ENCODE results near the gene GAK. TPM values are rescaled to one million over a fixed set of nuclear protein-coding genes. Genes with fewer than 3 reads are reported as not detected.

Gene GAK
- total and polyA plus RNA-seq, 3 experiments from 2014 or later = 82.9 to 118 (median 112) TPM

DNA sequence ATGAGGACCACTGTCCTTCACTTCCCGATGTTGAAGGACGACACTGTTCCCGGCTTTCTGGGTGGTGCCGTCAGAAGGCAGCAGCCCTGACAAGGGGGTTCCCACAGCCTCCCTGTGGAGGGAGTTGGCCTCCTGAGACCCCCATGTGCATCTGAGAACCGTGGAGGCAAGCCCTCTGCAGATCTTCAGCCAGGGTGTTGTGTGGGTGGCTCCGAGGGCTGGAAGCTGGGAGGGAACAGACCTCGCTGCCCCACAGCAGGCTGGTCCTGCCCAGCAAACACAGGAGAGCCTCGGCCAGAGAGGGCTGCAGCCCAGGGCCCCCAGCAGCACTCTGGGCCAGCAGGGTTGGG, 25.1 kb upstream of the GAK start:
- H3K36me3 Mint-ChIP-seq = peaks cover 0 to 65% (median under 1%) of the 10 kb centered on the region in 3 donors
- H3K27ac Mint-ChIP-seq = no peak overlapping the region
- no peaks in the 10 kb centered on the region for H3K36me3 ChIP-seq (ENCODE audit: insufficient read depth, low read length)
- ChIA-PET CTCF (no interaction called here), POLR2A (no interaction called here)
- DNase-seq = no peak
- H3K4me3 ChIP-seq (ENCODE audit: low read length) = no peak overlapping the region
- H3K27me3 Mint-ChIP-seq = no peaks in the 10 kb centered on the region
- no peaks in the 10 kb centered on the region for H3K9me3 Mint-ChIP-seq
- H3K4me1 ChIP-seq (ENCODE audit: insufficient read depth, low read length) = no peaks in the 10 kb centered on the region
- H3K9me3 ChIP-seq (ENCODE audit: low read length) = no peaks in the 10 kb centered on the region
- no peaks in the 10 kb centered on the region for H3K27me3 ChIP-seq (ENCODE audit: insufficient read depth, low read length, poor library complexity, severe bottlenecking)
- peaks cover 0 to 1% (median 0%) of the 10 kb centered on the region in 3 donors for H3K4me1 Mint-ChIP-seq
- H3K27ac ChIP-seq (ENCODE audit: low read depth, low read length) = no peak overlapping the region
- no peak overlapping the region for H3K4me3 Mint-ChIP-seq

GRCh38 chr4:956531-957230, 24.6 kb upstream of the GAK start:
- CTCF ChIA-PET = no interaction called here

GRCh38 chr4:955931-956381, 23.8 kb upstream of the GAK start:
- Mint-ChIP-seq H3K36me3 (peaks cover 0 to 59% (median 1%) of the 10 kb centered on the region in 3 donors), H3K9me3 (no peaks in the 10 kb centered on the region), H3K4me1 (peaks cover 0 to 1% (median 0%) of the 10 kb centered on the region in 3 donors), H3K27me3 (no peaks in the 10 kb centered on the region), H3K4me3 (no peak overlapping the region), H3K27ac (peak overlapping the region in 1 of 8 donors; percentile 77)
- CTCF ChIA-PET = no interaction called here
- Histone ChIP-seq H3K9me3 (ENCODE audit: low read length) (no peaks in the 10 kb centered on the region), H3K27me3 (ENCODE audit: insufficient read depth, low read length, poor library complexity, severe bottlenecking) (no peaks in the 10 kb centered on the region), H3K4me1 (ENCODE audit: insufficient read depth, low read length) (no peaks in the 10 kb centered on the region), H3K27ac (ENCODE audit: low read depth, low read length) (no peak overlapping the region), H3K4me3 (ENCODE audit: low read length) (no peak overlapping the region), H3K36me3 (ENCODE audit: insufficient read depth, low read length) (no peaks in the 10 kb centered on the region)
- POLR2A ChIA-PET = no interaction called here
- peak in 1 of 5 donors; percentile 46 for DNase-seq

More at GRCh38 chr4:956531-957230, 24.6 kb upstream of the GAK start:
- POLR2A ChIA-PET = no interaction called here
- peak in 1 of 5 donors; percentile 21 for DNase-seq
- H3K27ac ChIP-seq (ENCODE audit: low read depth, low read length) = no peak overlapping the region
- Mint-ChIP-seq H3K27me3 (no peaks in the 10 kb centered on the region), H3K27ac (peak overlapping the region in 2 of 8 donors; percentile 20 to 77), H3K4me3 (no peak overlapping the region), H3K36me3 (peaks cover 0 to 63% (median 1%) of the 10 kb centered on the region in 3 donors), H3K9me3 (no peaks in the 10 kb centered on the region), H3K4me1 (peaks cover 0 to 1% (median 0%) of the 10 kb centered on the region in 3 donors)
- no peaks in the 10 kb centered on the region for H3K27me3 ChIP-seq (ENCODE audit: insufficient read depth, low read length, poor library complexity, severe bottlenecking)
- no peaks in the 10 kb centered on the region for H3K36me3 ChIP-seq (ENCODE audit: insufficient read depth, low read length)
- no peak overlapping the region for H3K4me3 ChIP-seq (ENCODE audit: low read length)
- no peaks in the 10 kb centered on the region for H3K9me3 ChIP-seq (ENCODE audit: low read length)
- no peaks in the 10 kb centered on the region for H3K4me1 ChIP-seq (ENCODE audit: insufficient read depth, low read length)

DNA sequence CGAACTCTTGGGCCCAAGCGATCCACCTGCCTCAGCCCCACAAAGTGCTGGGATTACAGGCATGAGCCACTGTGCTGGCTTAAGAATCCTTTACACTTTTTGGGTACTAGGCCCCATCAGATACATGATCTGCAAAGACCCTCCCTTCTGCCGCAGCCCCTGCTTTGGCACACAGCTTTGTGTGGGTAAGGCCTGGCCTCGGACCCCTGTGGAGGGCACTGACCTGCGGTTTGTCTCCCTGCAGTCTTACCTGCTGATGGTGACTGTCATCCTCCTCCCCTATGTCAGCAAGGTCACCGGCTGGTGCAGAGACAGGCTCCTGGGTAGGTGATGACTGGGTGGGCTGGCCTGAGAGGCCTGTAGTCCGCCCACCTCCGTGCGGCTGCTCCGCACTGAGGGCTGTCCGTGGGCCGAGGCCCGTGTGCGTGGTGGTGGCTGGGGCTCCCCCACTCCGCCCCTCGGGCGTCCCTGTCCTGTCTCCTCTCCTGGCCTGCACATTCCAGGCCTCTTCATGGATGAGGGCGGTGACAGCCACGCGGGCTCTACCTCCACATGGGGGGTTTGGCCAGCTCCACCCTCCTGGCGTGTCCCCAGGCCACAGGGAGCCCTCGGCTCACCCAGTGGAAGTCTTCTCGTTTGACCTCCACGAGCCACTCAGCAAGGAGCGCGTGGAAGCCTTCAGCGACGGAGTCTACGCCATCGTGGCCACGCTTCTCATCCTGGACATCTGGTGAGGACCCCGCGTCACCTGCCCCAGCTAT, 23.2 kb upstream of the GAK start:
- no peak overlapping the region for H3K4me3 Mint-ChIP-seq

DNA sequence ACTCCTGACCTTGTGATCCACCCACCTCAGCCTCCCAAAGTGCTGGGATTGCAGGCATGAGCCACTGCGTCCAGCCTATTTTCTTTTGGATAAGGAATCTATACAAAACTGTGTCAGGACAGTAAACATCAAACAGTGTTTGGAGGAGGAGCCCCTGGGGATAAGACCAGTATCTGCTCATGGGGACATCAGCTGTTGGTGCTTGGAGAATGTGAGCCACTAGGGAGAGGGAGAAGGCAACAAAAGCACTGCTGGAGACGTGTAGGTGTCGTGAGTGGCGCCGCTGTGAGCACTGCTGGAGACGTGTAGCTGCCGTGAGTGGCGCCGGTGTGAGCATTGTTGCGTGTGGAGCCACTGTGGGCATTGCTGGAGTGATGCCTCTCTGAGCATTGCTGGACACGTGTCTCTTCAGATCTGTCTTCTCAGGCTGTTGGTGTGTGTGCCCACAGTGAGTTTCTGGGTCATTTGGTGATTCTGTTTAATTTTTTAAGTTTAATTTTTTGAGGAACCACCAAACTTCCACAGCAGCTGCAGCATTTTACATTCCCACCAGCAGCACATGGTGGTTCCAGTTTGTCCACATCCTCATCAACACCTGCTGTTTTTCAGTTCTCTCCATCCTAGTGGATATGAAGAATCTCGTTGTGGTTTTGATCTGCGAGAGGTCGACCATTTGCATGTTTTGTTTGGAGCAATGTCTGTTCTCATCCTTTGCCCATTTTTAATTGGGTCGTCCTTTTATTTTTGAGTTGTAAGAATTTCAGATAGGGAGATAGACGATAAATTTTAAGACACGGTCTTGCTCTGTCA, 22.3 kb upstream of the GAK start:
- CTCF ChIA-PET = interaction anchor here (1.2 kb wide), 1 partner anchor 33 kb away, joined by 4 read pairs; no protein-coding TSS in a partner anchor
- POLR2A ChIA-PET = no interaction called here
- Histone ChIP-seq H3K36me3 (ENCODE audit: insufficient read depth, low read length) (no peaks in the 10 kb centered on the region), H3K27ac (ENCODE audit: low read depth, low read length) (no peak overlapping the region), H3K27me3 (ENCODE audit: insufficient read depth, low read length, poor library complexity, severe bottlenecking) (no peaks in the 10 kb centered on the region), H3K4me1 (ENCODE audit: insufficient read depth, low read length) (no peaks in the 10 kb centered on the region), H3K4me3 (ENCODE audit: low read length) (no peak overlapping the region), H3K9me3 (ENCODE audit: low read length) (no peaks in the 10 kb centered on the region)
- peak in 1 of 5 donors; percentile 30 for DNase-seq
- H3K9me3 Mint-ChIP-seq = no peaks in the 10 kb centered on the region
- peaks cover 0 to 44% (median 1%) of the 10 kb centered on the region in 3 donors for H3K36me3 Mint-ChIP-seq
- no peak overlapping the region for H3K4me3 Mint-ChIP-seq
- H3K27me3 Mint-ChIP-seq = no peaks in the 10 kb centered on the region
- H3K27ac Mint-ChIP-seq = peak overlapping the region in 2 of 8 donors; percentile 47 to 57
- peaks cover 0 to 1% (median 0%) of the 10 kb centered on the region in 3 donors for H3K4me1 Mint-ChIP-seq

More for the DNA sequence above, 23.2 kb upstream of the GAK start:
- H3K27ac Mint-ChIP-seq = peak overlapping the region in 1 of 8 donors; percentile 17
- H3K9me3 ChIP-seq (ENCODE audit: low read length) = no peaks in the 10 kb centered on the region
- no peaks in the 10 kb centered on the region for H3K36me3 ChIP-seq (ENCODE audit: insufficient read depth, low read length)
- DNase-seq = peak in 1 of 5 donors; percentile 41
- H3K4me3 ChIP-seq (ENCODE audit: low read length) = no peak overlapping the region
- H3K4me1 ChIP-seq (ENCODE audit: insufficient read depth, low read length) = no peaks in the 10 kb centered on the region
- no peaks in the 10 kb centered on the region for H3K27me3 Mint-ChIP-seq
- ChIA-PET POLR2A (no interaction called here), CTCF (no interaction called here)
- peaks cover 0 to 1% (median 0%) of the 10 kb centered on the region in 3 donors for H3K4me1 Mint-ChIP-seq
- no peak overlapping the region for H3K27ac ChIP-seq (ENCODE audit: low read depth, low read length)
- no peaks in the 10 kb centered on the region for H3K9me3 Mint-ChIP-seq
- no peaks in the 10 kb centered on the region for H3K27me3 ChIP-seq (ENCODE audit: insufficient read depth, low read length, poor library complexity, severe bottlenecking)
- peaks cover 0 to 52% (median 1%) of the 10 kb centered on the region in 3 donors for H3K36me3 Mint-ChIP-seq

- no peak for DNase-seq
- H3K36me3 ChIP-seq (ENCODE audit: insufficient read depth, low read length) = no peaks in the 10 kb centered on the region
- no peaks in the 10 kb centered on the region for H3K27me3 Mint-ChIP-seq
- H3K36me3 Mint-ChIP-seq = peaks cover 0 to 39% (median 3%) of the 10 kb centered on the region in 3 donors
- no peak overlapping the region for H3K27ac ChIP-seq (ENCODE audit: low read depth, low read length)
- H3K4me3 Mint-ChIP-seq = no peak overlapping the region
- no peak overlapping the region for H3K4me3 ChIP-seq (ENCODE audit: low read length)
- no peaks in the 10 kb centered on the region for H3K9me3 Mint-ChIP-seq
- peaks cover 0 to 1% (median 0%) of the 10 kb centered on the region in 3 donors for H3K4me1 Mint-ChIP-seq
- ChIA-PET CTCF (interaction anchor here (1.2 kb wide), 1 partner anchor 34 kb away, joined by 4 read pairs; no protein-coding TSS in a partner anchor), POLR2A (no interaction called here)
- H3K4me1 ChIP-seq (ENCODE audit: insufficient read depth, low read length) = no peaks in the 10 kb centered on the region
- no peaks in the 10 kb centered on the region for H3K27me3 ChIP-seq (ENCODE audit: insufficient read depth, low read length, poor library complexity, severe bottlenecking)
- no peaks in the 10 kb centered on the region for H3K9me3 ChIP-seq (ENCODE audit: low read length)
- peak overlapping the region in 1 of 8 donors; percentile 38 for H3K27ac Mint-ChIP-seq
Observed at GRCh38 chr4:953574-953915, 21.4 kb upstream of the GAK start.

DNA sequence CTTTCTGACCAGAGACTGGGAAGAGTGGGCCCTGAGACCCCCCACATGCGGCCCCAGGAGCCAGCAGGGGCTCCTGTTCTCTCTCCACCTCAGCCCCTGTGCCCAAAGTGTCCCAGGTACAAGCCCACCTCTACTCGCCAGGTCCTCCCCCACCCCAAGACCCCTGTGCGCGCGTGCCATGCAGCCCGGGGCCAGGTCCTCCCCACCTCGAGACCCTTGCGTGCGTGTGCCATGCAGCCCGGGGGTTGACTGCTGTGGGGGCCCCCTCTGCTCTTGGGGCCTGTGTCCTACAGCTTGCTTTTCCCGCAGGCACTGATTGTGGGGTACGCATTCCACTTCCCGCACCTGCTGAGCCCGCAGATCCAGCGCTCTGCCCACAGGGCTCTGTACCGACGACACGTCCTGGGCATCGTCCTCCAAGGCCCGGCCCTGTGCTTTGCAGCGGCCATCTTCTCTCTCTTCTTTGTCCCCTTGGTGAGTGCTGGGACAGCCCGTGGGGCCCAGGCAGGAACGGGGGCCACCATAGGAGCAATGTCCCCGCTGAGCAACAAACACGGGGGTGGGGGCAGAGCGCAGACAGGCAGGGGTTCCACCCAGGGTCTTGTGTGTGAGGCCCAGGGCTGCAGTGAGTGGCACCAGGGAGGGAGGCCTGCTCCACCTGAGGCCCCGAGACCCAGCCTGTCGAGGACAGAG, 20.9 kb upstream of the GAK start:
- CTCF ChIA-PET = no interaction called here
- H3K4me1 Mint-ChIP-seq = peaks cover 0 to 1% (median 0%) of the 10 kb centered on the region in 3 donors
- H3K4me3 Mint-ChIP-seq = no peak overlapping the region

More for the DNA sequence above, 20.9 kb upstream of the GAK start:
- Mint-ChIP-seq H3K9me3 (no peaks in the 10 kb centered on the region), H3K27me3 (no peaks in the 10 kb centered on the region), H3K27ac (peak overlapping the region in 1 of 8 donors; percentile 38), H3K36me3 (peaks cover 0 to 36% (median 3%) of the 10 kb centered on the region in 3 donors)
- Histone ChIP-seq H3K4me1 (ENCODE audit: insufficient read depth, low read length) (no peaks in the 10 kb centered on the region), H3K27ac (ENCODE audit: low read depth, low read length) (no peak overlapping the region), H3K36me3 (ENCODE audit: insufficient read depth, low read length) (no peaks in the 10 kb centered on the region), H3K27me3 (ENCODE audit: insufficient read depth, low read length, poor library complexity, severe bottlenecking) (no peaks in the 10 kb centered on the region), H3K9me3 (ENCODE audit: low read length) (no peaks in the 10 kb centered on the region), H3K4me3 (ENCODE audit: low read length) (no peak overlapping the region)
- POLR2A ChIA-PET = no interaction called here
- peak in 1 of 5 donors; percentile 39 for DNase-seq
